Keratinocyte (primary cell): Measurements from ENCODE around the gene TCP11. TPM values are rescaled to one million over a fixed set of nuclear protein-coding genes. Genes with fewer than 3 reads are reported as not detected.

Experiments
- DNase-seq: peaks from one replicate; pipeline ENCODE4 v3.0.0-alpha.2; 2011; ENCODE audit warnings: low read depth, missing footprints, low spot score
- FAIRE-seq: peaks from 2 replicates; lab custom pipeline; 2011; peaks lifted over from hg19 to GRCh38; lab: Jason Lieb, UNC
- H2AFZ ChIP-seq: 2 replicates; pipeline ENCODE4 v1.6.0; 2012; ENCODE audit warnings: low read length, control low read depth, inconsistent platforms; ENCODE audit not compliant: control insufficient read depth
- H3K27ac ChIP-seq: 2 replicates; pipeline ENCODE4 v1.5.1; 2011; ENCODE audit warnings: low read length; ENCODE audit not compliant: control insufficient read depth, insufficient read depth
- H3K27me3 ChIP-seq: 3 replicates; pipeline ENCODE4 v1.6.0; 2011; ENCODE audit warnings: low read length; ENCODE audit not compliant: control insufficient read depth, insufficient read depth; ENCODE audit errors: extremely low read depth
- H3K36me3 ChIP-seq, 2 experiments: 2 replicates in 1 of 2; 3 replicates in 1 of 2; pipeline ENCODE4 v1.5.1; 2011; ENCODE audit warnings: low read length in 2 of 2, mild to moderate bottlenecking in 1 of 2; ENCODE audit not compliant: control insufficient read depth in 2 of 2, insufficient read depth in 2 of 2; ENCODE audit errors: extremely low read depth in 1 of 2
- H3K4me1 ChIP-seq: 3 replicates; pipeline ENCODE4 v1.5.1; 2011; ENCODE audit warnings: low read length; ENCODE audit not compliant: control insufficient read depth, insufficient read depth; ENCODE audit errors: extremely low read depth
- H3K4me2 ChIP-seq: 3 replicates; pipeline ENCODE4 v1.6.0; 2011; ENCODE audit warnings: low read depth, low read length; ENCODE audit not compliant: control insufficient read depth, insufficient read depth; ENCODE audit errors: extremely low read depth
- H3K4me3 ChIP-seq, 3 experiments: fragments of 200-600 bp in 1 of 3; sonication (generic) in 1 of 3; 2 replicates in 2 of 3; 3 replicates in 1 of 3; pipeline ENCODE4 v1.5.1; 2011 to 2016; ENCODE audit warnings: low read length in 3 of 3, mild to moderate bottlenecking in 3 of 3, control low read depth in 2 of 3, inconsistent platforms in 1 of 3, low read depth in 1 of 3, mixed read lengths in 1 of 3, mixed run types in 1 of 3, moderate library complexity in 1 of 3; ENCODE audit not compliant: control insufficient read depth in 2 of 3, insufficient read depth in 2 of 3; ENCODE audit errors: extremely low read depth in 1 of 3
- H3K79me2 ChIP-seq: 2 replicates; pipeline ENCODE4 v1.6.0; 2012; ENCODE audit warnings: low read length; ENCODE audit not compliant: control insufficient read depth, insufficient read depth
- H3K9ac ChIP-seq: 3 replicates; pipeline ENCODE4 v1.6.0; 2011; ENCODE audit warnings: low read length; ENCODE audit not compliant: control insufficient read depth, insufficient read depth; ENCODE audit errors: extremely low read depth
- H3K9me1 ChIP-seq: 3 replicates; pipeline ENCODE4 v1.6.0; 2011; ENCODE audit warnings: low read length; ENCODE audit not compliant: control insufficient read depth, insufficient read depth; ENCODE audit errors: extremely low read depth
- H3K9me3 ChIP-seq: 2 replicates; pipeline ENCODE4 v1.5.1; 2012; ENCODE audit warnings: low read depth, low read length; ENCODE audit not compliant: control insufficient read depth
- H4K20me1 ChIP-seq: 3 replicates; pipeline ENCODE4 v1.6.0; 2011; ENCODE audit warnings: low read length; ENCODE audit not compliant: control insufficient read depth, insufficient read depth; ENCODE audit errors: extremely low read depth
- EZH2 ChIP-seq: IDR thresholded peaks from one replicate; pipeline ENCODE4 v1.6.1; 2012; ENCODE audit warnings: inconsistent platforms, mild to moderate bottlenecking, low read length, moderate library complexity
- dilution Hi-C: fragments of 300-500 bp; cut with MboI; formaldehyde crosslinking; loops from one replicate; pipeline ENCODE4 v1.7.0; 2020; ENCODE audit warnings: low sequenced_read_pairs; ENCODE audit not compliant: extremely low pct_ligation_motif_present
- polyA plus RNA-seq, 5 experiments: library from polyadenylated mRNA; depleted of rRNA in 3 of 5; stranded (reverse) in 3 of 5; stranded (forward) in 1 of 5; unstranded in 1 of 5; fragments of >200 nt; gene quantifications; 1 replicate in 1 of 5; 2 replicates in 3 of 5; 3 replicates in 1 of 5; pipeline versions ENCODE4 v1.2.1 to v1.2.3, GENCODE V29; 2011 to 2012; ENCODE audit warnings: missing spikeins in 2 of 5, low read depth in 1 of 5, low replicate concordance in 1 of 5
- TF ChIP-seq, protein P1 (sequence below), 3 experiments: IDR thresholded peaks in 1 of 3; conservative IDR thresholded peaks in 1 of 3; optimal IDR thresholded peaks in 1 of 3; 2 replicates in 2 of 3; 3 replicates in 1 of 3; pipeline versions ENCODE3 to v1.5.1; 2011; ENCODE audit warnings: low read length in 3 of 3, mild to moderate bottlenecking in 3 of 3, moderate library complexity in 2 of 3, control low read depth in 1 of 3, inconsistent platforms in 1 of 3; ENCODE audit not compliant: insufficient read depth in 2 of 3; ENCODE audit errors: extremely low read depth in 1 of 3

The TCP11 gene
- polyA plus RNA-seq, 1 donor (not counting 4 experiments of a cell fraction or from before 2014, with no cell fraction given) = not detected

DNA sequence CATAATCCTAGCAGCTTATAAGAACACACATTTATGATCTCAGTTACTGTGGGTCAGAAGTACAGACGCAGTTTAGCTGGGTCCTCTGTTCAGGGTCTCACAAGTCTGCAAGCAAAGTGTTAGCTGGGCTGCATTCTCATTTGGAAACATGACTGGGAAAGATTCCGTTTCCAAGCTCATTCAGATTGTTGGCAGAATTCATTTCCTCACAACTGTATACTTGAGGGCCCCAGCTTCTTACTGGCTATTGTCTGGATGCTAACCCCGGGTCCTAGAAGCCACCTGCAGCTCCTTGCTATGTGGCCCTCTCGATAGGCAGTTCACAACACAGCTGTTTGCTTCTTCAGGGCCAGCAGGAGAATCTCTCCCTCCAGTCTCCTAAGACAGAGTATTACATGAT, 13.1 kb downstream of the TCP11 start:
- H3K9me3 ChIP-seq = no peaks in the 10 kb centered on the region
- TF ChIP-seq, protein P1, sequence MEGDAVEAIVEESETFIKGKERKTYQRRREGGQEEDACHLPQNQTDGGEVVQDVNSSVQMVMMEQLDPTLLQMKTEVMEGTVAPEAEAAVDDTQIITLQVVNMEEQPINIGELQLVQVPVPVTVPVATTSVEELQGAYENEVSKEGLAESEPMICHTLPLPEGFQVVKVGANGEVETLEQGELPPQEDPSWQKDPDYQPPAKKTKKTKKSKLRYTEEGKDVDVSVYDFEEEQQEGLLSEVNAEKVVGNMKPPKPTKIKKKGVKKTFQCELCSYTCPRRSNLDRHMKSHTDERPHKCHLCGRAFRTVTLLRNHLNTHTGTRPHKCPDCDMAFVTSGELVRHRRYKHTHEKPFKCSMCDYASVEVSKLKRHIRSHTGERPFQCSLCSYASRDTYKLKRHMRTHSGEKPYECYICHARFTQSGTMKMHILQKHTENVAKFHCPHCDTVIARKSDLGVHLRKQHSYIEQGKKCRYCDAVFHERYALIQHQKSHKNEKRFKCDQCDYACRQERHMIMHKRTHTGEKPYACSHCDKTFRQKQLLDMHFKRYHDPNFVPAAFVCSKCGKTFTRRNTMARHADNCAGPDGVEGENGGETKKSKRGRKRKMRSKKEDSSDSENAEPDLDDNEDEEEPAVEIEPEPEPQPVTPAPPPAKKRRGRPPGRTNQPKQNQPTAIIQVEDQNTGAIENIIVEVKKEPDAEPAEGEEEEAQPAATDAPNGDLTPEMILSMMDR (optimal IDR thresholded peaks at IDR 0.05 in 1 of 3, IDR thresholded peaks at IDR 0.05 in 1 of 3, conservative IDR thresholded peaks at IDR 0.05 in 1 of 3; ENCODE audit: extremely low read depth in 1 of 3, insufficient read depth in 2 of 3, low read length in 3 of 3) = no peak
- TF ChIP-seq EZH2 = no peak
- DNase-seq = no peak

DNA sequence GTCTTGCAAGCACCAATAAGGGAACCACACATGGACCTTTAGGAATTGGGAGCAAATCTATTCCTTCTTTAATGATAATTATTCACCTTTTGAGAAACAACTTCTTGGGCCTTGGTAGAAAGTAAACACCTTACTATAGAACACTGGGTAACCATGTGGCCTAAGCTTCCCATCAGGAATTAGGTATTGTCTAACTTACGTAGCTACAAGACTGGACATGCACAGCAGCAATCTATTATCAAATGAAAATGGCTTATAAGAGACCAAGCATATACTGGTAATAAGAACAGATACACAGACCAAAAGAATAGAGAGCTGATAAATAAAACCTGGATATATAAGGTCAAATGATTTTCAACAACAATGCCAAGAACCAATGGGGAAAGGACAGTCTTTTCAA, 16.8 kb downstream of the TCP11 start:
- Histone ChIP-seq H3K4me2 (no peak overlapping the region), H3K4me3 (no peak overlapping the region), H4K20me1 (no peaks in the 10 kb centered on the region), H3K27me3 (no peaks in the 10 kb centered on the region), H2AFZ (peak overlapping the region; percentile 25), H3K9ac (no peak overlapping the region), H3K79me2 (no peaks in the 10 kb centered on the region), H3K36me3 (no peaks in the 10 kb centered on the region), H3K9me3 (no peaks in the 10 kb centered on the region), H3K9me1 (no peaks in the 10 kb centered on the region), H3K4me1 (peaks cover 8% of the 10 kb centered on the region), H3K27ac (no peak overlapping the region)
- TF ChIP-seq EZH2 = no peak
- TF ChIP-seq, protein P1 (optimal IDR thresholded peaks at IDR 0.05 in 1 of 3, IDR thresholded peaks at IDR 0.05 in 1 of 3, conservative IDR thresholded peaks at IDR 0.05 in 1 of 3; ENCODE audit: extremely low read depth in 1 of 3, insufficient read depth in 2 of 3, low read length in 3 of 3) = no peak
- no peak for DNase-seq
- no peak for FAIRE-seq
- dilution Hi-C loops = no loop called here

More for the DNA sequence above, 13.1 kb downstream of the TCP11 start:
- H3K4me1 ChIP-seq = peaks cover 4% of the 10 kb centered on the region
- no peak overlapping the region for H3K4me3 ChIP-seq
- H4K20me1 ChIP-seq = no peaks in the 10 kb centered on the region
- no peak overlapping the region for H3K27ac ChIP-seq
- H3K9ac ChIP-seq = no peak overlapping the region
- no peaks in the 10 kb centered on the region for H3K79me2 ChIP-seq
- H3K9me1 ChIP-seq = no peaks in the 10 kb centered on the region
- no peak overlapping the region for H3K4me2 ChIP-seq
- FAIRE-seq = no peak
- H3K36me3 ChIP-seq = no peaks in the 10 kb centered on the region
- H2AFZ ChIP-seq = no peak overlapping the region
- dilution Hi-C loops = no loop called here
- no peaks in the 10 kb centered on the region for H3K27me3 ChIP-seq
